SK-N-SH treated with all-trans-retinoic acid at 6 μM for 48 hours (cell line): ENCODE results near the gene MICB.

Experiments used
- ARNTL ChIP-seq: fragments of 450-650 bp; formaldehyde crosslinking; IDR thresholded peaks from 2 replicates; pipeline ENCODE4 v1.5.0; 2020; ENCODE audit warnings: low read depth, mild to moderate bottlenecking, moderate library complexity, borderline replicate concordance
- CSRNP3 ChIP-seq: fragments of 250-450 bp; sonication (Bioruptor Pico); IDR thresholded peaks from 2 replicates; pipeline ENCODE4 v1.5.1; 2021; ENCODE audit warnings: mild to moderate bottlenecking, moderate library complexity
- ESRRG ChIP-seq: fragments of 250-450 bp; sonication (Bioruptor Pico); IDR thresholded peaks from 2 replicates; pipeline ENCODE4 v1.6.1; 2021; ENCODE audit warnings: mild to moderate bottlenecking
- GLIS3 ChIP-seq: fragments of 250-450 bp; sonication (Bioruptor Pico); IDR thresholded peaks from 2 replicates; pipeline ENCODE4 v1.5.0; 2020; ENCODE audit warnings: mild to moderate bottlenecking, moderate library complexity
- ISL1 ChIP-seq: fragments of 250-450 bp; sonication (Bioruptor Pico); IDR thresholded peaks from 2 replicates; pipeline ENCODE4 v2.1.2; 2022; ENCODE audit warnings: mild to moderate bottlenecking, moderate library complexity
- PPARA ChIP-seq: fragments of 250-450 bp; sonication (Bioruptor Pico); IDR thresholded peaks from 2 replicates; pipeline ENCODE4 v1.5.0; 2020; ENCODE audit warnings: mild to moderate bottlenecking, borderline replicate concordance
- RARB ChIP-seq: fragments of 250-450 bp; sonication (Bioruptor Pico); IDR thresholded peaks from 2 replicates; pipeline ENCODE4 v1.8.0; 2021; ENCODE audit warnings: mild to moderate bottlenecking, moderate library complexity
- ZC3H10 ChIP-seq: fragments of 250-450 bp; sonication (Bioruptor Pico); IDR thresholded peaks from 2 replicates; pipeline ENCODE4 v1.5.1; 2021; ENCODE audit warnings: mild to moderate bottlenecking, moderate library complexity
- ZFP3 ChIP-seq: fragments of 250-450 bp; sonication (Bioruptor Pico); IDR thresholded peaks from 2 replicates; pipeline ENCODE4 v1.5.0; 2020; ENCODE audit warnings: mild to moderate bottlenecking, moderate library complexity
- TF ChIP-seq, protein P1 (sequence below): fragments of 250-450 bp; sonication (Bioruptor Pico); IDR thresholded peaks from 2 replicates; pipeline ENCODE4 v1.5.0; 2020; ENCODE audit warnings: mild to moderate bottlenecking, moderate library complexity
- TF ChIP-seq, protein P2 (sequence below): fragments of 250-450 bp; sonication (Bioruptor Pico); IDR thresholded peaks from 2 replicates; pipeline ENCODE4 v1.5.1; 2020; ENCODE audit warnings: low read depth, mild to moderate bottlenecking, moderate library complexity

GRCh38 chr6:31452859-31453258 is 45.1 kb upstream of the MICB start:
- no peak for TF ChIP-seq ARNTL
- no peak for TF ChIP-seq RARB (CRISPR knock-in tag)
- TF ChIP-seq GLIS3, result no peak
- TF ChIP-seq PPARA (CRISPR knock-in tag), result no peak
- no peak for TF ChIP-seq ZC3H10
- TF ChIP-seq, protein P1, sequence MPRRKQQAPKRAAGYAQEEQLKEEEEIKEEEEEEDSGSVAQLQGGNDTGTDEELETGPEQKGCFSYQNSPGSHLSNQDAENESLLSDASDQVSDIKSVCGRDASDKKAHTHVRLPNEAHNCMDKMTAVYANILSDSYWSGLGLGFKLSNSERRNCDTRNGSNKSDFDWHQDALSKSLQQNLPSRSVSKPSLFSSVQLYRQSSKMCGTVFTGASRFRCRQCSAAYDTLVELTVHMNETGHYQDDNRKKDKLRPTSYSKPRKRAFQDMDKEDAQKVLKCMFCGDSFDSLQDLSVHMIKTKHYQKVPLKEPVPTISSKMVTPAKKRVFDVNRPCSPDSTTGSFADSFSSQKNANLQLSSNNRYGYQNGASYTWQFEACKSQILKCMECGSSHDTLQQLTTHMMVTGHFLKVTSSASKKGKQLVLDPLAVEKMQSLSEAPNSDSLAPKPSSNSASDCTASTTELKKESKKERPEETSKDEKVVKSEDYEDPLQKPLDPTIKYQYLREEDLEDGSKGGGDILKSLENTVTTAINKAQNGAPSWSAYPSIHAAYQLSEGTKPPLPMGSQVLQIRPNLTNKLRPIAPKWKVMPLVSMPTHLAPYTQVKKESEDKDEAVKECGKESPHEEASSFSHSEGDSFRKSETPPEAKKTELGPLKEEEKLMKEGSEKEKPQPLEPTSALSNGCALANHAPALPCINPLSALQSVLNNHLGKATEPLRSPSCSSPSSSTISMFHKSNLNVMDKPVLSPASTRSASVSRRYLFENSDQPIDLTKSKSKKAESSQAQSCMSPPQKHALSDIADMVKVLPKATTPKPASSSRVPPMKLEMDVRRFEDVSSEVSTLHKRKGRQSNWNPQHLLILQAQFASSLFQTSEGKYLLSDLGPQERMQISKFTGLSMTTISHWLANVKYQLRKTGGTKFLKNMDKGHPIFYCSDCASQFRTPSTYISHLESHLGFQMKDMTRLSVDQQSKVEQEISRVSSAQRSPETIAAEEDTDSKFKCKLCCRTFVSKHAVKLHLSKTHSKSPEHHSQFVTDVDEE, result no peak
- no peak for TF ChIP-seq CSRNP3 (CRISPR knock-in tag)
- TF ChIP-seq ISL1, result no peak
- TF ChIP-seq ZFP3 (CRISPR knock-in tag), result no peak
- no peak for TF ChIP-seq ESRRG
- TF ChIP-seq, protein P2, sequence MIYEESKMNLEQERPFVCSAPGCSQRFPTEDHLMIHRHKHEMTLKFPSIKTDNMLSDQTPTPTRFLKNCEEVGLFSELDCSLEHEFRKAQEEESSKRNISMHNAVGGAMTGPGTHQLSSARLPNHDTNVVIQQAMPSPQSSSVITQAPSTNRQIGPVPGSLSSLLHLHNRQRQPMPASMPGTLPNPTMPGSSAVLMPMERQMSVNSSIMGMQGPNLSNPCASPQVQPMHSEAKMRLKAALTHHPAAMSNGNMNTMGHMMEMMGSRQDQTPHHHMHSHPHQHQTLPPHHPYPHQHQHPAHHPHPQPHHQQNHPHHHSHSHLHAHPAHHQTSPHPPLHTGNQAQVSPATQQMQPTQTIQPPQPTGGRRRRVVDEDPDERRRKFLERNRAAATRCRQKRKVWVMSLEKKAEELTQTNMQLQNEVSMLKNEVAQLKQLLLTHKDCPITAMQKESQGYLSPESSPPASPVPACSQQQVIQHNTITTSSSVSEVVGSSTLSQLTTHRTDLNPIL (CRISPR knock-in tag), result no peak
